Measurements from ENCODE around the gene PRPF8.
"Not testable (repeated sequence)": the region's sequence is repeated elsewhere in the genome, so short reads cannot be mapped to it uniquely, and the experiment has no call there.

PRPF8 gene

GRCh38 chr17:1690544-1691221 is 6.0 kb upstream of the PRPF8 start:
- no peak for DNase-seq (ENCODE audit: low read depth)

- DNase-seq (ENCODE audit: low read depth) = not testable (repeated sequence)
Measured at GRCh38 chr17:1688405-1688804, 3.7 kb upstream of the PRPF8 start.

GRCh38 chr17:1686086-1686485 is 1.4 kb upstream of the PRPF8 start:
- no peak for DNase-seq (ENCODE audit: low read depth)

DNA sequence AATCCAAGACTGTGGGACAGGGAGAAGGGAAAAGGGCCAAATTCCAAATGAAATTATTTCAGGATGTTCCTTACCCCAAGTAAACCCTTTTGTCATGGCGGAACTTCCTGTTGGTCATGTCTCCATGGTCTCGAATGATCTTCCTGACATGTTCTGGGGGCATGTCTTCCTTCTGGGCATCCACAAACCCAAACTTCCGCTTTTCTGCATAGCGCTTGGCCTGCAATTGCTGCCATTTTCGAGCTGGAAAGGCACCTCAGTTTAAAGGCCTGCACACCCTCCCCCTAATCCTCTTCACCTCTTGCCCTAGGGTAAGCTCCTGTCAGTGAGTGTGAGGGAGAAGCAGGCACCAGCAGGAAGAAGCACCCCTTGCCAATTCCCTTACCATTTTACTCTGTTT is 1.2 kb downstream of the PRPF8 start:
- DNase-seq (ENCODE audit: low read depth) = no peak

GRCh38 chr17:1676401-1676800 is 8.3 kb downstream of the PRPF8 start:
- no peak for DNase-seq (ENCODE audit: low read depth)

DNA sequence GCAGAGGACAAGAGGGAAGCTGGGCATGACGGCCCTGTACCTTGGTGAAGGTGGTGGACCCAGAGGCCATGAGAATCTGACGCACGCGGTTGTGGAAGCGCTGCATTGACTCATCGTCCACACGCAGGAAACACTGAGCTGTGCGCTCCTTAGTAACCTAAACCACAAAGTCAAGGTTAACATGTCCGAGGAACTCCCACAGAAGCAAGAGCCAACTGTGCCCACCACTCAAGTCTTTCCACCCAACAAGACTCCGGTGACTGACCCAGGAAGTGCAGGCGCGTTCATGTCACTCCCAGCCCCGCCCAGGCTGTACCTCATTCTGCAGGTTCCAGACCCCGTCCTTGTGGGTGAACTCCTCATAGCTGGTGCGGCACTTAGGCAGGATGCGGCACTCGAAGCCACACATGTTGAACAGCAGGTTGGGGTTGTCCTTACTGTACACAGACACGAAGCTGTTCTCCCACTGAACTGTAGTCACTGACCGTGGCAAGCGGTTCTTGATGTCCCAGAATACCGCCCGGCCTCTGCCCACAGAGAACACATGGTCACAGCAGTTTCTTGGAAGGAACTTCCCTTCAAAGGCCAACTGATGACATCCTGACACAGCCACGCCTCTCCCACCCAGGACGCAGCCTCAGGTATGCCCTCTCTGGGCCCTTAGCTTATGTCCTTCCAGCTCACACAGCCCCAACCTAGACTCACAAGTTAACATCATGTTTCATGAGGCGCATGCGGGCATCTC is 11.5 kb downstream of the PRPF8 start:
- no peak for DNase-seq (ENCODE audit: low read depth)

DNA sequence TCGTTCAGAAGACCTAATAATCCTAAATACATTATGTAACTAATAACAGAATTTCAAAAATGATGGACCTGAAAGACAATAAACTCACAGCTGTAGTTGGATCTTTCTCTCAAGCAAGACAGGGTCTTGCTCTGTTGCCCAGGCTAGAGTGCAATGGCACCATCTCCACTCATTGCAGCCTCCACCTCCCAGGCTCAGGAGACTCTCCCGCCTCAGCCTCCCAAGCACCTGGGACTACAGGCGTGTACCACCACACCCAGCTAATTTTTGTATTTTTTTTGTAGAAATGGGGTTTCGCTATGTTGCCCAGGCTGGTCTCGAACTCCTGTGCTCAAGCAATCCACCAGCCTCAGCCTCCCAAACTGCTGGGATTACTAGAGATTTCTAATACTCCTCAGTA is 20.7 kb downstream of the PRPF8 start:
- DNase-seq (ENCODE audit: low read depth) = not testable (repeated sequence)

- DNase-seq (ENCODE audit: low read depth) = no peak
Measured at GRCh38 chr17:1661045-1661444, 23.6 kb downstream of the PRPF8 start.

DNA sequence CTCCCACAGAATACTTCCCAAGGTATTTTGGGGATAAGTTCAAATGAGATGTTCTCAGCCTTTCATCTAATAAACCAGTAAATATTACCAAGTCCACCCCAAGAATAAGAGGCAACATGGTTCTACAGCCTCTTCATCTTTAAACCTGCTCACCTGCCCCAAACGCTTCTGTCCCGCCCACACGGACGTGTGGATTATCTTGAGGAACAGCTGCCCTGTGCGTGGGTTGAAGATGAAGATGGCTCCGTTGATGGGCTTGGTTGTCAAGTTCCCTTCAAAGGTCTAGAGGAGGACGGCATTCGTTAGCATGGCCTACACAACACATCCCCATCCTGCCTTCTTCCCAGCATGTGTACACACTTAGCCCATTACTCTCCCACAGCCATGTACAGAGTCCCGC is 26.6 kb downstream of the PRPF8 start:
- DNase-seq (ENCODE audit: low read depth) = no peak

GRCh38 chr17:1653735-1654134 is 30.9 kb downstream of the PRPF8 start:
- no peak for DNase-seq (ENCODE audit: low read depth)

GRCh38 chr17:1652794-1653193 is 31.9 kb downstream of the PRPF8 start:
- not testable (repeated sequence) for DNase-seq (ENCODE audit: low read depth)

- no peak for DNase-seq (ENCODE audit: low read depth)
Measured at GRCh38 chr17:1651559-1651844, 33.2 kb downstream of the PRPF8 start.

- DNase-seq (ENCODE audit: low read depth) = no peak
Measured at GRCh38 chr17:1650731-1651558, 33.7 kb downstream of the PRPF8 start.

DNA sequence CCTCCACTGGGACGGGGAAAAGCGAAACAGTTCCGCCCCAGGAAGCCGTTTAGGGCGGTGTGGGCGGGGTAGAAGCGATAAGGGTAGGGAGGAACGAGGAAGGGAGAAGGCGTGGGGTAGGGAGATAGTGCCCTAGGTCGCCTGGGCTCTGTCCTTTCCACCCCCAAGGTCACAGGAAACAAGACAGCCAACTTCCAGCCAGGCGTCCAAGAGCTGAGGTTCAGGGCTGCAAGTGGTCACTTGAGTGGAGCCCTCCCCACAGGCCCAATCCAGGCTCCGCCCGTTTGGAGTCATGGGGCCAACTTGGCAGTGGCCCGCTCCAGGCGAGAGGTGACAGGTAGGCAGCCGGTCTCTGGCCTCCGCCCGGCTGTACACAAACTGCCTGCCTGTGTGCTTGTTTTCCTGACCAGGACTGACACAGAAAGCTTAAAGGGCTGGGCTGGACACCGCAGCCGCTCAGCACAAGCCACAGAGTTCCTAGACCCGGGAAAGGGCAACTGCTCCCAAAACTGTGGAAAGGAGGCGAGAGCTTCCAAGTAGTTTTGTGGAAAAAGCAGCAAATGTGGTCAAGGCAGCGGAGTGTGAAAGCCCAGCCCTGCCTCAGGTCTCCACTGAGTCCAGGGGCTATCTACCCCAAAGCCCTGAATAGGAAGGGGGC is 34.7 kb downstream of the PRPF8 start, which contains the start of gene RILP:
RILP (minus strand) TSS at position 23 of the 658 bp plus-strand sequence. CDS start 62 bp downstream, outside the sequence.
- no peak for DNase-seq (ENCODE audit: low read depth)

DNA sequence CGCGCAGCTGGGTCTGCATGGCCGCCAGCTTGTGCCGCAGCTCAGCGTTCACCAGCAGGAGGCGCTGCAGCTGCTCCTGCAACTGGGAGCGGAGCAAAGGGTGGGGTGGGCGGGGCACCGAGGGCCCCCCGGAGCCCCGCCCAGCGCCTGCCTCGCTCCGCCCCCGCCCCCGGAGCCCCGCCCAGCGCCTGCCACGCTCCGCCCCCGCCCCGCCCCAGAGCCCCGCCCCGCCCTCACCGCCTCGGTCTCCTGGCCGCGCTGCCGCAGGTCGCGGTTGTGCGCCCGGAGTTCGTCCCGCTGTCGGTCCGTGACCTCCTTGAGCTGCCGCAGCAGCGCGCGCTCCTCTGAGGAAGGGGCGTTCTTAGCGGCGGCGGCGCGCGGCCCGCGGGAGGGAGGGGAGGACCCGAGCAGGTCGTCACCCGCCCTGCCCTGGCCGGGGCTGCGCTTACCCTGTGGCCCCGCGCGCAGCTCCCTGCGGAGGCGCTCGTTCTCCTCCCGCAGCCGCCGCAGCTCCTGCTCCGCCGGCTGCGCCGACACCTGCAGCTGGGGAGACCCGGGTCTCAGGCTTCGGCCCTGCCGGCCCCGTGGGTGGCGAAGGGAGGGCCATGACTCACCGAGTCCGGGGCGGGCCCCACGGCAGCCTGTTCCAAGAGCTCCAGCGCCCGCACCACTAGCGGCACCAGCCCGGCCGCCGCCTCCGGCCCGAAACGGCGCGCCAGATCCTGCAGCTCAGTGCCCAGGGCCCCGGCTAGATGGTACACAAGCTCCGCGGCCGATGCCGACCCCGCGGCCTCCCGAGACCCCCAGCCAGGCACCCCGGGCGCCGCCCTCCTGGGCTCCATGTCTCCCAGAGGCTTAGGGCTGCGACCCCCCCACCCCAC is 35.5 kb downstream of the PRPF8 start:
- DNase-seq (ENCODE audit: low read depth) = peak; percentile 87

- DNase-seq (ENCODE audit: low read depth) = no peak
Measured at GRCh38 chr17:1648173-1648962, 36.3 kb downstream of the PRPF8 start.

GRCh38 chr17:1647802-1648171 is 36.9 kb downstream of the PRPF8 start:
- no peak for DNase-seq (ENCODE audit: low read depth)

GRCh38 chr17:1646199-1646875 is 38.3 kb downstream of the PRPF8 start:
- no peak for DNase-seq (ENCODE audit: low read depth)

GRCh38 chr17:1645207-1646171 is 39.2 kb downstream of the PRPF8 start, which contains the start of gene SCARF1:
Gene SCARF1 (minus strand): TSS chr17:1645732. CDS start chr17:1645697, 35 bp downstream.
- no peak for DNase-seq (ENCODE audit: low read depth)
